Measurements from ENCODE around the gene SLC6A16.

Gene SLC6A16

GRCh38 chr19:49264258-49264657, 60.7 kb downstream of the SLC6A16 start:
- DNase-seq: no peak

- no peak for DNase-seq
Measured at GRCh38 chr19:49261602-49262001, 63.4 kb downstream of the SLC6A16 start.

GRCh38 chr19:49256691-49257090, 68.3 kb downstream of the SLC6A16 start:
- no peak for DNase-seq

- DNase-seq: no peak
Measured at GRCh38 chr19:49255674-49256073, 69.3 kb downstream of the SLC6A16 start.

- DNase-seq: no peak
Measured at GRCh38 chr19:49249933-49250332, 75.1 kb downstream of the SLC6A16 start.

- DNase-seq: no peak
Measured at GRCh38 chr19:49247676-49248075, 77.3 kb downstream of the SLC6A16 start.

GRCh38 chr19:49244256-49244655, 80.7 kb downstream of the SLC6A16 start:
- no peak for DNase-seq

GRCh38 chr19:49243726-49244125, 81.3 kb downstream of the SLC6A16 start:
- no peak for DNase-seq

- no peak for DNase-seq
Measured at GRCh38 chr19:49243129-49243528, 81.9 kb downstream of the SLC6A16 start.

GRCh38 chr19:49241769-49242168, 83.2 kb downstream of the SLC6A16 start:
- no peak for DNase-seq
